GM19463 (cell line): ENCODE data around the gene NMNAT3.

Experiments used
- ATAC-seq: cut with Tn5 transposase; IDR thresholded peaks from one replicate; pipeline ENCODE4 v1.9.1; 2021; ENCODE audit warnings: mild to moderate bottlenecking, moderate library complexity; ENCODE audit not compliant: unreplicated experiment

The NMNAT3 gene

GRCh38 chr3:139677388-139678155 lies at the start of gene NMNAT3:
NMNAT3 (minus strand) TSS chr3:139677972; CDS start chr3:139627724, 50,248 bp downstream.
- peak; percentile 96 for ATAC-seq

- ATAC-seq = no peak
Observed at GRCh38 chr3:139721370-139721769, 43.6 kb upstream of the NMNAT3 start.

DNA sequence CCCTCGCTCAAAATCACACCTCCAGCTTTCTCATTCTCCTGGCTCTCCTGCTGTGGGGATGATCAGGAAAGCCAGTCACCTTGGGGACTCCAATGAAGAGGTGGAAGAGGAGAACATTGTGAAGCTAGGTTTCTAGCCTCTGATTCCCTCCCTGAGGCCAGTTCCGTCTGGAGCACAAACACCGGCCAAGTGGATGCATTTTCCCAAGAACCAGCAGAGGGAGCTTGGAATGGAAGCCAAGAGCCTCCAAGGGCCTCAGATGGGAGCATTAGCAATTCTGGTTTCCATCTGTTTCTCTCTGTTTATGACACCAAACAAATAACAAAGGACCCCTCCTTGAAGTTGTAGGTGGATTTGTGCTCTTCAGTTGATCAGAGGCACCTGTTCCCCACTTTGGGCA lies 40.6 kb upstream of the NMNAT3 start:
- ATAC-seq = no peak

DNA sequence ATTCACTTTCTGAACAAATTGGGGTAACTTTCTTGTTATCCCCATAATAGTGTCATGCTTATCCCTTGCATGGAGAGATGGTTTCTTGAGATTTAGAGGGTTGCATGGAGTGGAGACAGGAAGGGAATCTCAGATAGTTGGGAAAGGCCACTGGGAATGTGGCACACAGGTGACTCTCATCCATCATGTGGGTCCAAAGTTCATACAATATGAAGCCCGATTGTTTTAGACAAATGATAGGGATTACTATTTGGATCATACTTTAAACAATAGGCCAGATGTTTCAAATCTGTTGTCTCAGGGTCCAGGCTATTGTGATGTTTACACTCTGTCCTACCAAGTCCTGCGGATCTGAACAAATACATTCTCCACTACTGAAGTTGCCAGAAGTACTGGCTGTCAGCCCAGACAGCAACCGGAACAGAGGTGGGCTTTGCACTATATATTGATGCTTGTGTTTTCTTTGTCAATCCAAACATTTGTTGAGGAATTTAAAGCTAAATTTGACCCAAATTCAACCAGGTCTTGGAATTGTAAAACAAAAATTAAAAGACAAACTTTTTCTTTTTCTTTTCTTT lies 39.2 kb upstream of the NMNAT3 start:
- ATAC-seq = no peak

DNA sequence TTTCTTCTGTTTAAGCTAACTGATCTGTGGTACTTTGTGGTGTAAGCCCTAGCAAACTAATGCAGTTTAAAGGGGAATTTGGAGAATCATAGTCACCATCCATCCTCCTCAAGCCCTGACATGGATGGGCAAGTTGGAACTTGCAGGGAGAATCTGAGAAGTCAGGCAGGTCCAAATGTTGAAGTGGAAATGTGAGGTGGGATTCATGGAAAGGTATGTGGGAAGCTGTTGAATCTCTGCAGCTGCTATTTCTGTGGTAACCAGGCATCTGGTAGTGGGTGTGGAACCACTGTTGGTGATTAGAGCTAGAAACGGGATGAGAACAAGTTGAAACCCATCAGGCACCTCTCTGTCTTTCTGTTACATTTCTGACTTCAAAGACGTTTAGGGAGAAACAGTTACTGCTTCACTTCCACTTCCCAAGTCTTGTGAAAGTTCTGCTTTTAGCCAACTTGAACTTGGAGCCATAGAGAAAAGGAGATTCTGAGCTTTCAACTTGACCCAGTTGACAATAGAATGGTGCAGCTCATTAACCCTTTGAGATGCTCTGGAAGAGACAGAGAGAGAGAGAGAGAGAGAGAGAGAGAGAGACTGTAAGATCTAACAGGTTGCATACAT lies 38.1 kb upstream of the NMNAT3 start:
- no peak for ATAC-seq

DNA sequence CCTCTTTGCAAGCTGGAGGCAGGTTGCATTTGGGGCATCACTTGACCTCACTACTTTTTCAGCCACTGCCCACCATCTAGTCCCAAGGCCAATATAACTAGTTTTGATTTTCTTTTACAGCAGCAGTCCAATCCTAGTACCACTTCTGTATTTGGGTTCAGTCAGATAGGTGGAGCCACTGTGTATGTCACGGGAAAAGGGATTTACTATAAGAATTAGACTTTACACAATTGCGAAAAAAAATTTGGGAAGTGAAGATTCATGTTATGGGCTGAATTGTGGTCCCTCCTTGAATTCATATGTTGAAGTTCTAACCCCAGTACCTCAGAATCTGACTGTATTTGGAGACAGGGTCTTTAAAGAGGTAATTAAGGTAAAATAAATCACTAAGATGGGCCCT lies 37.4 kb upstream of the NMNAT3 start:
- no peak for ATAC-seq

- no peak for ATAC-seq
Observed at GRCh38 chr3:139710212-139710611, 32.4 kb upstream of the NMNAT3 start.

GRCh38 chr3:139705631-139706030 lies 27.9 kb upstream of the NMNAT3 start:
- ATAC-seq = no peak

GRCh38 chr3:139696314-139696604 lies 18.5 kb upstream of the NMNAT3 start:
- ATAC-seq = no peak

DNA sequence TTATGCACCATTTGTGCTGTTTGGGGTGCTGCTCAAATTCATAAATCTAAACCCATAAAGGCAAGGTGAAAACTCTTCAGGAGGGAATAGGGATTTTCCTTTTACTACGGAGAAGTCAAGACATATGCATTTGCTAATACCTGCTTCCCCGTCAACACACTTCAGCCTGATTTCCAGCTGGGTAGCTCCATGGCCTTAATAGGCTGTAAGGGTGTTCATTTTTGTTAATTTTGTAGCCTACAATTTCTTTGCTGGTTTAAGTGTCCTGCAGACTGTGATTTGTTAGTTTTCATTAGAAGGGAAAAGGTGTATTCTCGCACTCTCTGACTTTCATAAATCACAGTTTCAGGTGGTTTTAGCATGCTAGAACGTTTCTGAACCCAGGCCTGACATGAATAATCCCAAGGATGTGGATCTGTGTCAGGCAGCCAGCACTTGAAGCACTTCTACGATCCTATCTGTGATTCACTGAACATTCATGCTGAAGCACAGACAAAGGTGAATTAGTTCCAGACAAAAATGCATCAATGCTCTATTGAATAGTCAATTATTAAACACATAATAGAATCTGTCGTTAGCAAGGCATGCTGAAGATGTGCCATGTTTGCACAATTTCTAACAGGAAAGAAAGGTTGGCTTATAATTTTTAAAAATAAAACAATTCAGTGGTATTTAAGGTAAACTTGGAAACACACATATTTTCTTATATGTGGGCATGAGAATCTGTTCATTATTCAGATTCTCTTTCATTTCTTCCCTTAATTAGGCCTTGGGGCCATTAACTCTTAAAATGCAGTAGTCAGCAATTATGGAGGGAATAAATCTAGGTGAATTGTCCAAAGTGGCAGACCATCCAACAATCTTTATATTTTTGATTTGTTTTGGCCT lies 17.9 kb upstream of the NMNAT3 start:
- no peak for ATAC-seq

- no peak for ATAC-seq
Observed at GRCh38 chr3:139695007-139695406, 17.2 kb upstream of the NMNAT3 start.

- ATAC-seq = no peak
Observed at GRCh38 chr3:139694542-139694941, 16.8 kb upstream of the NMNAT3 start.

GRCh38 chr3:139691619-139692018 lies 13.8 kb upstream of the NMNAT3 start:
- no peak for ATAC-seq

- ATAC-seq = no peak
Observed at GRCh38 chr3:139689708-139690228, 12.0 kb upstream of the NMNAT3 start.

GRCh38 chr3:139689122-139689521 lies 11.3 kb upstream of the NMNAT3 start:
- no peak for ATAC-seq

DNA sequence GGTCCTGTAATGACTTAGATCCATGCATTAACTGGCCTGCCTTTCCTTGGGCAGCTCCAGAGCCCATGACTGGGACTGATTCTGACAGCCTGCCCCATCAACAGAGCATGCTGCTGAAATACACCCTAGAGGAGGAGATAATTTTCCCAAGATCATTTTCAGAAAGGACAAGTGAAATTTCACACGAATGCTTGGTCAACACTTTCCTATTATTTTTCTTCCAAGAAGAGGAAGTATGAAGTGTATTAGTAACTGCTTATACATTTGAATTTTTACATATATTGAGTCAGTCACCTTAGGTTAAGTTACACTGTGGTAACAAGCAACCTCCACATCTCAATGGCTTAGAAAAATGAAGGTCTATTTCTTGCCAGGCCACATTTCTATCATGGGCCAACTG lies 9.7 kb upstream of the NMNAT3 start:
- ATAC-seq = no peak

DNA sequence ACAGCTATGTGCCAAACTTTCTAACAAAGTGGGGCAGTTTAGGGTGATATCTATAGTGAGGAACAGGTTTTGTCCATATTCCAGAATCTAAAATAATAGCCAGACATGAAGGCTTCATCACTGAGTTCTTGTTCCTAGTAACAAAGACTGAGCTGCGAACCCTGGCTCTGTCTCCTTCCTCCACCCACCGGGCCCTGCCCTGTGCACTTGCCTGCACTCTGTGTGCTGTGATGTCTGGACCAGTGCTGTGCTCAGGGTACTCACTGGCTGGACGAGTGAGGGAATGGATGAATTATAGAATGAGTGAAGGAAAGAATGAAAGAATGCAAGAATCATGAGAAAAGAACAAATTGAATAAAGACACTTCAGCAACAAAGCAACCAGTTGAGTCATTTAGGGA lies 8.9 kb upstream of the NMNAT3 start:
- no peak for ATAC-seq

DNA sequence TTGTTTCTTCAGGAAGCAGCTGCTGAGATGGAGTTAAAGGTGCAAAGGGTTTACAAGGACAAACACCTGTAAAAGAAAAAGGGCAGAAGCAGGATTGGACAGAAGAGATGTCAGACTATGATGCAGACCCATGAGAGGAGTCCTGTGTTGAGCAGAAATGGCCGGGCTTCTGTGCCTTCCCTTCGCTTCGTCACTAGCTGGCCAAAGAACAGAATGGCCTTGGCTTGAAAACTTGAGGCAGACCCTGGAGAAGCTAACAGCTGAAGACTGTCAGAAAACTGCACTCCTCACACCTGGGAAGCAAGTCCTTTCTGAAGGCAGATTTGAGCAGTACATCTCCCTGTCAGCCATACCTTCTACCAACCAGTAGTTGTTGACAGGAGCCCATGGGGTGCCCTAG lies 8.4 kb upstream of the NMNAT3 start:
- ATAC-seq = no peak

GRCh38 chr3:139679220-139679775 lies 1.5 kb upstream of the NMNAT3 start:
- ATAC-seq = no peak

DNA sequence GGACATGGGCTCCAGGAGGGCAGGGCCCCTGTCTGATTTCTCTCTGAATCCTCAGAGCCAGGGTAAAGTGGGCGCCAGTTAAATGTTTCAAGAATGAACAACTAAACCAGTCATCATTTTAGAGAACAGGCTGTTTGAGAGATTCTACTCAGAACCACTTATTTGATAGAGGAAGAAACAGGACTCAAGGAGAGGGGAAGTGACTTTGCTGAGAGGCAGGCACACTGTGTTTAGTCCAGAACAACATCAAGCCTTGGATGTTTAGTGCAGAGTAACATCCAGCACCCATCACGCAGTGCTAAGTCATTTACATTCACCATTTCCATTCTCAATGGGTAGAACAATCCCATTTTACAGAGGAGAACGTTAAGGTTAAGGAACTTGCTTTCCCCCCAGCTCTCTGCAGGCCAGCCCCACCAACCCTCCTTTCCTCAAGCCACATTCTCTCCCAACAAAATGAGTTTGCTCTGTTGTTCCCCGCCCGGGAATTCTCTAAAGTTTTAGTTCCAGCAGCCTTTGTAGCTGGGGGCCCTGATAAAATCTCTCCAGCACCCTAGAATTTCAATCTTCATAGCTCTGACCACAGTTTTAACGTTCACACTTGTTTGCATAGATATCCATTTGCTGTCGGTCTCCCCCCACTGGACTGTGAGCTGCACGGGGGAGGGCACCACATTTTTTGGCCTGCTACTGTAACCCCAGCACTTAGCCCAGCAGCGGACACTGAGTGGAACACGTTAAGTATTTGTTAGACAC lies 962 bp downstream of the NMNAT3 start:
- ATAC-seq = no peak
